Cardiac fibroblast (primary cell): ENCODE measurements around the gene NLGN4X.

Experiments
- DNase-seq, 2 donors: peaks; one replicate each; pipeline versions ENCODE4 v3.0.0 to v3.0.0-alpha.2; 2010; ENCODE audit warnings: low read depth in 2 of 2
- H3K4me3 ChIP-seq, 2 donors: replicated peaks in 1 of 2; 1 replicate in 1 of 2; 2 replicates in 1 of 2; pipeline ENCODE4 v1.5.1; 2011; ENCODE audit warnings: low read depth in 2 of 2, low read length in 2 of 2, mild to moderate bottlenecking in 2 of 2, moderate library complexity in 1 of 2
- TF ChIP-seq, protein P1 (sequence below): IDR thresholded peaks from one replicate; pipeline ENCODE4 v1.5.1; 2011; ENCODE audit warnings: low read depth, mild to moderate bottlenecking, low read length, inconsistent platforms

NLGN4X gene

DNA sequence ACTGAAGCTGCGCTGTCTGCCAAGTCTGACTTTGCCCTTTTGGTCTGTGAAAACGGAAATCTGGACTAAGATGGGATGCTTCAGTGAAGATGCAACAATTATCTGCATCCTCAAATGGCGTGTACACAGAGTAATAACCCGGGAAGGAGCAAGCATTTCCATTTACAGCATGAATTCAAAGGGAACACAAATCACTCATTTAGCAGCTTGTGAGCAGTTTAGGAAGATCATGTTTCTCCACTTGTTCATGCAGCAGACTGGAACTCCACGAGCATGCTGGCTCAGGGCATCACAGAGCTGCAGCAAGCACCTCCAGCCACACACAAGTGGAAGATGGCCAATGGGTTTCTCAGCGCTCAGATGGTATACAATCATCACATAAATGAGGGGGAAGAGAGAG lies 175.5 kb downstream of the NLGN4X start:
- TF ChIP-seq, protein P1, sequence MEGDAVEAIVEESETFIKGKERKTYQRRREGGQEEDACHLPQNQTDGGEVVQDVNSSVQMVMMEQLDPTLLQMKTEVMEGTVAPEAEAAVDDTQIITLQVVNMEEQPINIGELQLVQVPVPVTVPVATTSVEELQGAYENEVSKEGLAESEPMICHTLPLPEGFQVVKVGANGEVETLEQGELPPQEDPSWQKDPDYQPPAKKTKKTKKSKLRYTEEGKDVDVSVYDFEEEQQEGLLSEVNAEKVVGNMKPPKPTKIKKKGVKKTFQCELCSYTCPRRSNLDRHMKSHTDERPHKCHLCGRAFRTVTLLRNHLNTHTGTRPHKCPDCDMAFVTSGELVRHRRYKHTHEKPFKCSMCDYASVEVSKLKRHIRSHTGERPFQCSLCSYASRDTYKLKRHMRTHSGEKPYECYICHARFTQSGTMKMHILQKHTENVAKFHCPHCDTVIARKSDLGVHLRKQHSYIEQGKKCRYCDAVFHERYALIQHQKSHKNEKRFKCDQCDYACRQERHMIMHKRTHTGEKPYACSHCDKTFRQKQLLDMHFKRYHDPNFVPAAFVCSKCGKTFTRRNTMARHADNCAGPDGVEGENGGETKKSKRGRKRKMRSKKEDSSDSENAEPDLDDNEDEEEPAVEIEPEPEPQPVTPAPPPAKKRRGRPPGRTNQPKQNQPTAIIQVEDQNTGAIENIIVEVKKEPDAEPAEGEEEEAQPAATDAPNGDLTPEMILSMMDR = no peak
- H3K4me3 ChIP-seq = no peak overlapping the region
- DNase-seq = no peak

DNA sequence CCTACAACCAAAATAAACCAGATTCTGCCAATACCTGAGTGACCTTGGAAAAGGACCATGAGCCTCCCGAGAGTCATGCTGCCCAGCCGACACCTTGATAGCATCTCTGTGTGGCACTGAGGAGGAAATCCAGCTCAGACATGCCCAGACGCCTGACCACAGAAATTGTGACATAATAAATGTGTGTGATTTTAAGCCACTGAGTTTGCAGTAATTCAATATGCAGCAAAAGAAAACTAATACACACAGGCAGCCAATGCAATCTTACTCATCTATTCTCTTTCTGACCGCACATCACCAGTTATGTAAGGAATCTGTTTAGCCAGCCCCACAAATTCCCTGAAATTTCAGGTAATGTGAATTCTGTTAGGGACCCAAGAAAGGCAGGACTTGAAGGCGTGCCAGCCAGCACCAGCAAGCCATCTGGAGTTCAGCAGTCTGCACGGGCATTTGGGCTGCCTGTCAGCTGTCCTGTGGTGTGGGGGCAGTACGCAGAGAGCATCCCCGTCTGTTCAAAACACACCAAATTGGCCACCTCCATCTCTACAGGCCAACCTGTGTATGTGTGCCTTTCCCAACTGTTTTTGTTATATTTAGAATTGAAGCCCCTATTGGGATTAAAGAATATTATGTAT lies 176.4 kb downstream of the NLGN4X start:
- no peak overlapping the region for H3K4me3 ChIP-seq
- DNase-seq = no peak
- TF ChIP-seq, protein P1 = no peak

DNA sequence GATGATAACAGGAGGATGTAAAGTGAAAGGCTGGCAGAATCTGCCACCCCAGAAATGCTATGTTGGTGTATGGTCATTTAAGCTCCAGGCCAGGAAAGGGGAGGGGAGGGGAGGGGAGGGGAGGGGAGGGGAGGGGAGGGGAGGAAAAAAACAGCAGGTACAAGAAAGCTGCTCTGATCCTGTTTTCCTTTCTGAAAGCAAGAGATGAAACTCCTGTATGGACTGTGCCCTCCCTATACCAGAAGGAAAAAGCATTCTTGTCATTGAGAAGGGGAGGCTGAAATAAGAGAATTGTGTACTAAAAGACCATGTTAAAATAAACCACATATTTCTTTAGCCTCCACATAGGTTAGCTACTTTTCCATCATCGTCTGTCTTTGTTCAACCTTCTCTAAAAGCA lies 179.5 kb downstream of the NLGN4X start:
- TF ChIP-seq, protein P1 = no peak
- DNase-seq = no peak
- no peak overlapping the region for H3K4me3 ChIP-seq

DNA sequence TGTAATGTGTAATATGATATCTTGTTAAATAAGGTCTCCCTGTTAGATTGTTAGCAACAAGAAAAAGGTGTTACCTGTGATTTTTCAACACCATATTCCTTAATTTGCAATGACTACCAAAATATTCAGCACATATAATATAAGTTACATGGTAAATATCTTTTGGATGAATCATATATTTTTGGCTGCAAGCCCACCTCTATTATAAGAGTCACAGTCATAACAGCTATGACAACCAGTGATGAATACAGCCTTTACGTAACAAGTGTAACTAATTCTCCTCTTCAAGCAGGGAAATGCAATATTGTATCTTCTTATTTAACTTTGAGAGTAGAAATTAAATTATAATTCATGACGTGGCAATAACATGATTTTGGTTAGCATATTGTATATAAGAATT lies 187.0 kb downstream of the NLGN4X start:
- TF ChIP-seq, protein P1 = no peak
- DNase-seq = peak in 1 of 2 donors; percentile 8
- no peak overlapping the region for H3K4me3 ChIP-seq

DNA sequence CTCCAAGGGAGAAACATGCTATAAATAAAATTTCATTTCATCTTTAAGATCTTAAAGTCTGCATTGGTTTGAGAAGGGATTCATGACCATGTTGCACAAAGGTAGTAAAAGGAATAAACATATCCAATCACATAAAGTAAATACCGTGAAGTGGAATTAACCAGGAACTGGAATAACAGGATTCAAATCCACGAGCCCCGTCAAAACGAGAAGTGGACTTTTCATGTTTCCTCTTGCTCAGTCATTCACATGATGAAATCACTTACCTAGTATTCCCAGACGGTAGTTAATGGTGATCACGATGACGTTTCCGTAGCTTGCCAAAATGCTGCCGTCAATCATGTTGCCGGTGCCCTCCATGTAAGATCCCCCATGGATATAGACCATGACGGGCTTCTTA lies 199.7 kb downstream of the NLGN4X start:
- DNase-seq = no peak
- H3K4me3 ChIP-seq = no peak overlapping the region
- TF ChIP-seq, protein P1 = no peak

DNA sequence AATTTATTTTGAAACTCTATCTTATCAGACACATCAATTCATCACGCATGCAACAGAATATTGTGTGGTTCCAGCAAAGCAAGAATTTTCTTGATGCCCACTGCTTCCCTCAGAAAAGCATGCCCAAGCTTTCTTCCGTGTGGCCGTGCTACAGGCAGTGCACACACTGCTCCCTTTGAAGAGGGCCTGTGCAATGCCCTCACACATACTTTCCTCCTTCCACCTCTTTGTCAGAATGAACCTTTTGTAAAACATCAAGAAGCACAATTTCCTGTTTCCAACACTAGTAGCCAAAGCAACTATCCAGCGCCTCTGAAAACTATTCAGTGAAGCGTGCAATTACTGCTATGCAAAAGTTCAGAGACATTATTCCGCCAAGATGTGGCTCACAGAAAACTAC lies 201.7 kb downstream of the NLGN4X start:
- DNase-seq = no peak
- H3K4me3 ChIP-seq = no peak overlapping the region
- TF ChIP-seq, protein P1 = no peak

DNA sequence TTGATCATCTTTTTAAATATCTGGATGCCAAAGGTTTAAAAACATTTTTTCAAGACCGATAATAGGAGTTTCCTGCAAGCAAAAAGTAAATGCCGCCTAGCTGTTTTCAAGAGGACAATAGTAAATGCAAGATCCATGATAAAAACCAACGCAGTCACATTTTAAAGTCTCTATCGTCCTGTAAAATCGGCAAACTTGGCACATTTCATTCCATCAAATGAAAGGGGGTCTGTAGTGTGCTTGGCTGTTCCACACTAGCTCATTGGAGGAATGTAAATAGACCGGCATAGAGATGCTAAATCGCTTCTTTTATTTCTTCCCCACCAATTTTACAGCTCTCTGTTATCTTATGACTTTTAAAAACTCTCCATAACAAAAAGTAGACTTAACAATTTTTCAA lies 202.2 kb downstream of the NLGN4X start:
- H3K4me3 ChIP-seq = no peak overlapping the region
- TF ChIP-seq, protein P1 = no peak
- no peak for DNase-seq
